GM12875 (cell line): ENCODE results near the gene NELFCD.

Source experiments
- H3K4me3 ChIP-seq: one replicate; pipeline ENCODE4 v1.5.1; 2011; ENCODE audit warnings: low read depth, low read length, control low read depth
- TF ChIP-seq, protein P1 (sequence below): IDR thresholded peaks from 2 replicates; pipeline ENCODE4 v1.5.1; 2011; ENCODE audit warnings: low read depth, mild to moderate bottlenecking, control low read depth, inconsistent platforms, low read length, moderate library complexity, borderline replicate concordance; ENCODE audit not compliant: insufficient read depth

NELFCD gene

DNA sequence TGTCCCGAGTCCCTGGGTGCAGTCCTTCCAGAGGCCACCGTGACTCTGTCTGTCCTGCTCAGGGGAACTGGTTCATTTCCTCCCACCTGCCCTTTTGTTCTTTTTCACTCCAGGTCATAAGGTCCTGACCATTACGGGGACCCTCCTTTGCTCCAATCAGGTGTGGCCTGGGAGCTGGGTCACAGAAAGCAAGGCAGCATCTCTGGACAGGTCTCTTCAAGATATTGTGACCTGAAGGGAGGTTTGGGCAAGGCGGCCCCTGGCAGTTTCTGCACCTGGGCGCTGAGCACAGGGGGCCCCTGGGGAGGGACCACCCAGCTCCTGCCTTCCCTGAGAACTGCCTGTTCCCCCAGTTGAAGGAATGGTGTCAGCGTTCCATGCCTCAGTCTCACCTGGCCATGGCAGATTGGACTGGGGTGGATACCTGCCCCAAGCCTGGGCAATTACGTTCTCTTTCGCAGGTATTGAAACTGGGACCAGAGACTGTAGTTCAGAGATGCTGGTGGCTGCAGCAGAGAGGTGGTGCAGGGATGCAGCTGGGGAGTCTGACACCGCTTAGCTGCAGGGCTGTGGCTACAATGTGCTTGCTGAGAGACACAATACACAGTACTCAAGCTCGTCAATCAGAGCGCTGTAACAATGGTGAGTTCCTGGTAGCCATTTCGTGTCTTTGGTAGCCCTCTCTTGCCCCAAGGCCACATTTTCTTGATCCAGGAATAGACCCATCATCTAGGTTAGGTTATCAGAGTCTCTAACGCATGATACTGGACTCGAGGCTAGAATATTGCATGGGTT is 15.6 kb upstream of the NELFCD start:
- no peak overlapping the region for H3K4me3 ChIP-seq
- TF ChIP-seq, protein P1, sequence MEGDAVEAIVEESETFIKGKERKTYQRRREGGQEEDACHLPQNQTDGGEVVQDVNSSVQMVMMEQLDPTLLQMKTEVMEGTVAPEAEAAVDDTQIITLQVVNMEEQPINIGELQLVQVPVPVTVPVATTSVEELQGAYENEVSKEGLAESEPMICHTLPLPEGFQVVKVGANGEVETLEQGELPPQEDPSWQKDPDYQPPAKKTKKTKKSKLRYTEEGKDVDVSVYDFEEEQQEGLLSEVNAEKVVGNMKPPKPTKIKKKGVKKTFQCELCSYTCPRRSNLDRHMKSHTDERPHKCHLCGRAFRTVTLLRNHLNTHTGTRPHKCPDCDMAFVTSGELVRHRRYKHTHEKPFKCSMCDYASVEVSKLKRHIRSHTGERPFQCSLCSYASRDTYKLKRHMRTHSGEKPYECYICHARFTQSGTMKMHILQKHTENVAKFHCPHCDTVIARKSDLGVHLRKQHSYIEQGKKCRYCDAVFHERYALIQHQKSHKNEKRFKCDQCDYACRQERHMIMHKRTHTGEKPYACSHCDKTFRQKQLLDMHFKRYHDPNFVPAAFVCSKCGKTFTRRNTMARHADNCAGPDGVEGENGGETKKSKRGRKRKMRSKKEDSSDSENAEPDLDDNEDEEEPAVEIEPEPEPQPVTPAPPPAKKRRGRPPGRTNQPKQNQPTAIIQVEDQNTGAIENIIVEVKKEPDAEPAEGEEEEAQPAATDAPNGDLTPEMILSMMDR: no peak

DNA sequence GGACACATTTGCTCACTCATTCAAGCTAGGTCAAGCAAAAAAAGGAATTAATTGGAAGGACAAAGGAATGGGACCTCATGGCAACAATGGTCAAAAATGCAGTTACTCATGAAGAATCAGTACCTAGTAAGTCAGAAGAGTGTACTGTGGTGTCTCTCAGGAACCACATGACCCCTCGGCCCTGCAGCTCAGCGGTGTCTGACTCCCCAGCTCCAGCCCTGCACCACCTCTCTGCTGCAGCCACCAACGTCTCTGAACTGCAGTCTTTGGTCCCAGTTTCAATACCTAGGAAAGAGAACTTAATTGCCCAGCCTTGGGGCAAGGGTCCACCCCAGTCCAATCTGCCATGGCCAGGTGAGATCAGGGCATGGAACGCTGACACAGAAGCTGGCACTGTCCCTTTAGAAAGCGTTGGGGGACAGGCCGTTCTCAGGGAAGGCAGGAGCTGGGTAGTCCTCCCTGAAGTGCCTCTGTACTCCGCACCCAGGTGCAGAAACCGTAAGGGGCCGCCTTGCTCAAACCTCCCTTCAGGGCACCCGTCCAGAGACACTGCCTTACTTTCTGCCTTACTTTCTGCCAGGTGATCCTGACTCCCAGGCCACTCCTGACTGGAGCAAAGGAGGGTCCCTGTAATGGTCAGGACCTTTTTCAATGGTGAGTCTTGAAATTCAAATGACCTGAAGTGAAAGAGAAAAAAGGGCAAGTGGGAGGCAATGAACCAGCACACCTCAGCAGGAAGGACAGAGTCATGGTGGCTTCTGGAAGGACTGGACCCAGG is 13.2 kb upstream of the NELFCD start:
- H3K4me3 ChIP-seq: no peak overlapping the region
- TF ChIP-seq, protein P1: no peak

DNA sequence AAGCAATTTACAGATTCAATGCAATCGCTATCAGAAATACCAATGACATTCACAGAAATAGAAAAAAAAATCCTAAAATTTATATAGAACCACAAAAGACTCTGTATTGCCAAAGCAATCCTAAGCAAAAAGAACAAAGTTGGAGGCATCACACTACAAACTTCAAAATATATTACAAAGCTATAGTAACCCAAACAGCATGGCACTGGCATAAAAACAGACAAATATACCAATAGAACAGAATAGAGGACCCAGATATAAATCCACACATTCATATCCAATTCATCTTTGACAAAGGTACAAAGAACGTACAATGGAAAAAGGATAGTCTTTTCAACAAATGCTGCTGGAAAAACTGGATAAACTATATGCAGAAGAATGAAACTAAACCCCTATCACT is 11.6 kb upstream of the NELFCD start:
- no peak overlapping the region for H3K4me3 ChIP-seq

DNA sequence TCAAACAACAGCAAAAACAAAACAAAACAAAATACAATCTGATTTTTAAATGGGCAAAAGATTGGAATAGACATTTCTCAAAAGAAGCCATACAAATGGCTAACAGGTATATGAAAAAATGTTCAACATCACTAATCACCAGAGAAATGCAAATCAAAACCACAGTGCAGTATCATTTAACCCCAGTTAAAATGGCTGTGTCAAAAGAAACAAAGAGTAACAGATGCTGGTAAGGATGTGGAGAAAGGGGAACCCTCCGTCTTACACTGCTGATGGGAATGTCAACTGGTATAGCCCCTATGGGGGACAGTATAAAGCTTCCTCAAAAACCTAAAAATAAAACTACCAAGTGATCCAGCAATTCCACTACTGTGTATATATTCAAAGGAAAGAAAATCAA is 10.9 kb upstream of the NELFCD start:
- TF ChIP-seq, protein P1: no peak
- no peak overlapping the region for H3K4me3 ChIP-seq

More for the DNA sequence above, 11.6 kb upstream of the NELFCD start:
- TF ChIP-seq, protein P1: no peak

DNA sequence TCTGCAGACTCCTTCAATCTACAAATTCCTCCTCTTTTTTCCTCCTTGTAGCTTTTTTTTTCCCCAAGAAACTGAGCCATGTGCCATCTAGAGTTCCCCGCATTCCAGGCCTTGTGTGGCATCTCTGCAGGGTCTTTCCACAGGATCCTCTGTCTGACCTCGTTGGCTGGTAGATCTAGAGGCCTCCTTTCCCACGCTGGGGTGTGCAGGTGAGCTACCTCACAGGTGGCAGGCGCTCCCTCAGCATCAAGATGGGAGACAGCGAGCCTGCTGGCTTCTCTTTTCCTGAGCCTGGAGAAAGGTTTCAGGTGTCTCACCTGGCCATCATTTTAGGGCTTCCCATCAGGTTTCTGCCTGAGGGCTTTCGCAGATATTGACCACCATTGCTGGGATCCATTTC is 9.6 kb upstream of the NELFCD start:
- H3K4me3 ChIP-seq: no peak overlapping the region
- TF ChIP-seq, protein P1: no peak

DNA sequence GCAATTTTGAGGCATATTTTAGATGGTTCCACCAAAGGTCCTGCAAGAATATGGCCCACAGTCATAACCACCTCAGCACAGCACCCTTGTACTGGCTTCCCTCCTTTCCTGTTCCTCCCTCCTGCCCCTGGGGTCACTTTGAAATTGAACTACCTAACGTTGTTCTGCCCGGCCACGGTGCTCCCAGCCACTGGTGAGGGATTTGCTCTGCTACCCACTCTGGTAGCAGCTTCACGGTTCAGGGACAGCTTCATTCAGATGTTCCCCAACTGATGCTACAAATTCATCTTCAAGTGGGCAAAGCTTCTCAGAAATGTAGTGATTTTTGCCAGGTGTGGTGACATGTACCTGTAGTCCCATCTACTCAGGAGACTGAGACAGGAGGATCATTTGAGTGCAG is 7.9 kb upstream of the NELFCD start:
- TF ChIP-seq, protein P1: no peak
- no peak overlapping the region for H3K4me3 ChIP-seq
